ENCODE measurements around the gene ZBTB6.

ZBTB6 gene

GRCh38 chr9:122940749-122941581 lies 27.8 kb upstream of the ZBTB6 start, which contains the start of gene RABGAP1:
Gene RABGAP1 (plus strand): TSS chr9:122941020. CDS start chr9:122957060, 16,040 bp downstream.
- POLR2A ChIA-PET, result interaction anchor here (0.6 to 2.4 kb wide), 17 partner anchors 10 to 379 kb away, joined by 3 to 63 read pairs (median 4); partner anchors contain the start of genes PDCL, RC3H2, ZBTB26 and ZBTB6
- CTCF ChIA-PET, result interaction anchor here (0.9 kb wide), 2 partner anchors 28 to 50 kb away, joined by 4 to 5 read pairs; partner anchors contain the start of gene ZBTB6
- peak; percentile 31; the same call in 1 of the 2 replicates for TF ChIP-seq L3MBTL2 (conservative IDR thresholded peaks at IDR 0.05)
- TF ChIP-seq FOXK2 (IDR thresholded peaks at IDR 0.05), result no peak
- no peak for TF ChIP-seq SP1 (IDR thresholded peaks at IDR 0.05)
- no peak for TF ChIP-seq TARDBP (IDR thresholded peaks at IDR 0.05)
- TF ChIP-seq PKNOX1 (IDR thresholded peaks at IDR 0.05), result 0 out of 2 replicates have a peak, but pooled peaks have one; percentile 12
- TF ChIP-seq ZNF384 (IDR thresholded peaks at IDR 0.05), result no peak
- TF ChIP-seq ARNT (IDR thresholded peaks at IDR 0.05), result no peak
- no peak for TF ChIP-seq SUZ12 (IDR thresholded peaks at IDR 0.05)
- no peak for TF ChIP-seq HDGF (IDR thresholded peaks at IDR 0.05; ENCODE audit: borderline replicate concordance)
- TF ChIP-seq FOXM1 (IDR thresholded peaks at IDR 0.05; ENCODE audit: borderline replicate concordance), result no peak
- TF ChIP-seq ELF4 (IDR thresholded peaks at IDR 0.05), result no peak
- no peak for TF ChIP-seq BHLHE40 (IDR thresholded peaks at IDR 0.05; ENCODE audit: borderline replicate concordance)
- no peak for TF ChIP-seq LEF1 (IDR thresholded peaks at IDR 0.05; ENCODE audit: borderline replicate concordance)
- no peak for TF ChIP-seq CTBP1 (IDR thresholded peaks at IDR 0.05; ENCODE audit: borderline replicate concordance)
- no peak for TF ChIP-seq FOXA1 (IDR thresholded peaks at IDR 0.05)
- DNase-seq (ENCODE audit: extremely low spot score), result peak; percentile 98

- ChIA-PET CTCF (interaction anchor here (0.9 kb wide), 1 partner anchor 50 kb away, joined by 4 read pairs; no protein-coding TSS in a partner anchor), POLR2A (interaction anchor here (0.6 to 2.4 kb wide), 16 partner anchors 9 to 380 kb away, joined by 3 to 63 read pairs (median 4); partner anchors contain the start of genes PDCL, RC3H2, ZBTB26 and ZBTB6)
- no peak for DNase-seq (ENCODE audit: extremely low spot score)
- TF ChIP-seq FOXK2 (IDR thresholded peaks at IDR 0.05) (no peak), FOXA1 (IDR thresholded peaks at IDR 0.05) (no peak)
Measured at GRCh38 chr9:122940454-122940748, 27.3 kb upstream of the ZBTB6 start.

- no peak for DNase-seq (ENCODE audit: extremely low spot score)
- TF ChIP-seq BHLHE40 (IDR thresholded peaks at IDR 0.05; ENCODE audit: borderline replicate concordance), result no peak
- no peak for TF ChIP-seq L3MBTL2 (conservative IDR thresholded peaks at IDR 0.05)
- TF ChIP-seq PKNOX1 (IDR thresholded peaks at IDR 0.05), result no peak
- no peak for TF ChIP-seq ARNT (IDR thresholded peaks at IDR 0.05)
- no peak for TF ChIP-seq FOXK2 (IDR thresholded peaks at IDR 0.05)
- no peak for TF ChIP-seq ELF4 (IDR thresholded peaks at IDR 0.05)
- no peak for TF ChIP-seq FOXM1 (IDR thresholded peaks at IDR 0.05; ENCODE audit: borderline replicate concordance)
- TF ChIP-seq SP1 (IDR thresholded peaks at IDR 0.05), result no peak
- no peak for TF ChIP-seq FOXA1 (IDR thresholded peaks at IDR 0.05)
- no peak for TF ChIP-seq NFRKB (IDR thresholded peaks at IDR 0.05)
- no peak for TF ChIP-seq TARDBP (IDR thresholded peaks at IDR 0.05)
- TF ChIP-seq LEF1 (IDR thresholded peaks at IDR 0.05; ENCODE audit: borderline replicate concordance), result no peak
- no peak for TF ChIP-seq SUZ12 (IDR thresholded peaks at IDR 0.05)
- TF ChIP-seq CTBP1 (IDR thresholded peaks at IDR 0.05; ENCODE audit: borderline replicate concordance), result no peak
- TF ChIP-seq HDGF (IDR thresholded peaks at IDR 0.05; ENCODE audit: borderline replicate concordance), result no peak
- TF ChIP-seq ZNF384 (IDR thresholded peaks at IDR 0.05), result no peak
- ChIA-PET CTCF (no interaction called here), POLR2A (interaction anchor here (1.5 to 2.4 kb wide), 3 partner anchors 9 to 42 kb away, joined by 6 to 63 read pairs (median 16); partner anchors contain the start of genes RC3H2 and ZBTB26)
Measured at GRCh38 chr9:122939601-122940000, 26.5 kb upstream of the ZBTB6 start.

- ChIA-PET CTCF (no interaction called here), POLR2A (no interaction called here)
- no peak for TF ChIP-seq L3MBTL2 (conservative IDR thresholded peaks at IDR 0.05)
- no peak for TF ChIP-seq FOXA1 (IDR thresholded peaks at IDR 0.05)
- TF ChIP-seq FOXK2 (IDR thresholded peaks at IDR 0.05), result no peak
- no peak for TF ChIP-seq ELF4 (IDR thresholded peaks at IDR 0.05)
- no peak for TF ChIP-seq ZNF384 (IDR thresholded peaks at IDR 0.05)
- TF ChIP-seq NFRKB (IDR thresholded peaks at IDR 0.05), result no peak
- TF ChIP-seq SP1 (IDR thresholded peaks at IDR 0.05), result no peak
- TF ChIP-seq HDGF (IDR thresholded peaks at IDR 0.05; ENCODE audit: borderline replicate concordance), result no peak
- TF ChIP-seq PKNOX1 (IDR thresholded peaks at IDR 0.05), result no peak
- TF ChIP-seq TARDBP (IDR thresholded peaks at IDR 0.05), result no peak
- no peak for TF ChIP-seq LEF1 (IDR thresholded peaks at IDR 0.05; ENCODE audit: borderline replicate concordance)
- no peak for TF ChIP-seq ARNT (IDR thresholded peaks at IDR 0.05)
- TF ChIP-seq BHLHE40 (IDR thresholded peaks at IDR 0.05; ENCODE audit: borderline replicate concordance), result no peak
- TF ChIP-seq CTBP1 (IDR thresholded peaks at IDR 0.05; ENCODE audit: borderline replicate concordance), result no peak
- TF ChIP-seq FOXM1 (IDR thresholded peaks at IDR 0.05; ENCODE audit: borderline replicate concordance), result no peak
- TF ChIP-seq SUZ12 (IDR thresholded peaks at IDR 0.05), result no peak
- no peak for DNase-seq (ENCODE audit: extremely low spot score)
Measured at GRCh38 chr9:122936883-122937282, 23.8 kb upstream of the ZBTB6 start.

- POLR2A ChIA-PET, result no interaction called here
- TF ChIP-seq LEF1 (IDR thresholded peaks at IDR 0.05; ENCODE audit: borderline replicate concordance), result no peak
- TF ChIP-seq NFRKB (IDR thresholded peaks at IDR 0.05), result no peak
- no peak for TF ChIP-seq PKNOX1 (IDR thresholded peaks at IDR 0.05)
- no peak for TF ChIP-seq HDGF (IDR thresholded peaks at IDR 0.05; ENCODE audit: borderline replicate concordance)
- TF ChIP-seq ARNT (IDR thresholded peaks at IDR 0.05), result no peak
- TF ChIP-seq FOXA1 (IDR thresholded peaks at IDR 0.05), result no peak
- no peak for TF ChIP-seq BHLHE40 (IDR thresholded peaks at IDR 0.05; ENCODE audit: borderline replicate concordance)
- no peak for TF ChIP-seq SUZ12 (IDR thresholded peaks at IDR 0.05)
- no peak for TF ChIP-seq ELF4 (IDR thresholded peaks at IDR 0.05)
- no peak for TF ChIP-seq TARDBP (IDR thresholded peaks at IDR 0.05)
- no peak for TF ChIP-seq FOXM1 (IDR thresholded peaks at IDR 0.05; ENCODE audit: borderline replicate concordance)
- TF ChIP-seq CTBP1 (IDR thresholded peaks at IDR 0.05; ENCODE audit: borderline replicate concordance), result no peak
- no peak for TF ChIP-seq FOXK2 (IDR thresholded peaks at IDR 0.05)
- TF ChIP-seq ZNF384 (IDR thresholded peaks at IDR 0.05), result no peak
- no peak for TF ChIP-seq SP1 (IDR thresholded peaks at IDR 0.05)
- no peak for TF ChIP-seq L3MBTL2 (conservative IDR thresholded peaks at IDR 0.05)
- DNase-seq (ENCODE audit: extremely low spot score), result no peak
- CTCF ChIA-PET, result no interaction called here
Measured at GRCh38 chr9:122936464-122936863, 23.3 kb upstream of the ZBTB6 start.
